ENCODE measurements around the gene UBE2L3. TPM values are rescaled to one million over a fixed set of nuclear protein-coding genes. Genes with fewer than 3 reads are reported as not detected.
"Not testable (repeated sequence)": the region's sequence is repeated elsewhere in the genome, so short reads cannot be mapped to it uniquely, and the experiment has no call there.

UBE2L3 gene
- total and polyA plus RNA-seq, 8 donors, result 43.3 to 55.7 (median 48.1) TPM

GRCh38 chr22:21592422-21592821, 24.9 kb downstream of the UBE2L3 start:
- Histone ChIP-seq H3K4me1 (peaks cover 14 to 49% of the 10 kb centered on the region in 2 donors), H3K4me3 (no peak overlapping the region), H3K36me3 (peaks cover 0 to 48% of the 10 kb centered on the region in 2 donors), H3K27me3 (no peaks in the 10 kb centered on the region), H3K27ac (no peak overlapping the region), H3K9me3 (no peaks in the 10 kb centered on the region)
- intact Hi-C loops (cut with DNase I), result no loop called here
- ATAC-seq (no peak), DNase-seq (no peak)
- TF ChIP-seq, protein P1, sequence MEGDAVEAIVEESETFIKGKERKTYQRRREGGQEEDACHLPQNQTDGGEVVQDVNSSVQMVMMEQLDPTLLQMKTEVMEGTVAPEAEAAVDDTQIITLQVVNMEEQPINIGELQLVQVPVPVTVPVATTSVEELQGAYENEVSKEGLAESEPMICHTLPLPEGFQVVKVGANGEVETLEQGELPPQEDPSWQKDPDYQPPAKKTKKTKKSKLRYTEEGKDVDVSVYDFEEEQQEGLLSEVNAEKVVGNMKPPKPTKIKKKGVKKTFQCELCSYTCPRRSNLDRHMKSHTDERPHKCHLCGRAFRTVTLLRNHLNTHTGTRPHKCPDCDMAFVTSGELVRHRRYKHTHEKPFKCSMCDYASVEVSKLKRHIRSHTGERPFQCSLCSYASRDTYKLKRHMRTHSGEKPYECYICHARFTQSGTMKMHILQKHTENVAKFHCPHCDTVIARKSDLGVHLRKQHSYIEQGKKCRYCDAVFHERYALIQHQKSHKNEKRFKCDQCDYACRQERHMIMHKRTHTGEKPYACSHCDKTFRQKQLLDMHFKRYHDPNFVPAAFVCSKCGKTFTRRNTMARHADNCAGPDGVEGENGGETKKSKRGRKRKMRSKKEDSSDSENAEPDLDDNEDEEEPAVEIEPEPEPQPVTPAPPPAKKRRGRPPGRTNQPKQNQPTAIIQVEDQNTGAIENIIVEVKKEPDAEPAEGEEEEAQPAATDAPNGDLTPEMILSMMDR (IDR thresholded peaks at IDR 0.05), result no peak

GRCh38 chr22:21593406-21594232, 26.1 kb downstream of the UBE2L3 start:
- DNase-seq (no peak), ATAC-seq (no peak)
- no peaks in the 10 kb centered on the region for H3K27me3 ChIP-seq
- TF ChIP-seq, protein P1 (IDR thresholded peaks at IDR 0.05), result no peak
- no peak overlapping the region for H3K27ac ChIP-seq
- intact Hi-C loops (cut with DNase I), result no loop called here
- peaks cover 6 to 37% of the 10 kb centered on the region in 2 donors for H3K4me1 ChIP-seq
- H3K9me3 ChIP-seq, result no peaks in the 10 kb centered on the region
- H3K4me3 ChIP-seq, result no peak overlapping the region
- peaks cover 0 to 49% of the 10 kb centered on the region in 2 donors for H3K36me3 ChIP-seq

GRCh38 chr22:21594865-21595452, 27.4 kb downstream of the UBE2L3 start:
- H3K27me3 ChIP-seq, result no peaks in the 10 kb centered on the region
- intact Hi-C loops (cut with DNase I), result no loop called here
- H3K9me3 ChIP-seq, result no peaks in the 10 kb centered on the region
- no peak for ATAC-seq
- H3K27ac ChIP-seq, result no peak overlapping the region
- TF ChIP-seq, protein P1 (IDR thresholded peaks at IDR 0.05), result no peak
- peaks cover 0 to 56% of the 10 kb centered on the region in 2 donors for H3K36me3 ChIP-seq
- no peak overlapping the region for H3K4me3 ChIP-seq
- no peak for DNase-seq
- H3K4me1 ChIP-seq, result peaks cover 9 to 24% of the 10 kb centered on the region in 2 donors

DNA sequence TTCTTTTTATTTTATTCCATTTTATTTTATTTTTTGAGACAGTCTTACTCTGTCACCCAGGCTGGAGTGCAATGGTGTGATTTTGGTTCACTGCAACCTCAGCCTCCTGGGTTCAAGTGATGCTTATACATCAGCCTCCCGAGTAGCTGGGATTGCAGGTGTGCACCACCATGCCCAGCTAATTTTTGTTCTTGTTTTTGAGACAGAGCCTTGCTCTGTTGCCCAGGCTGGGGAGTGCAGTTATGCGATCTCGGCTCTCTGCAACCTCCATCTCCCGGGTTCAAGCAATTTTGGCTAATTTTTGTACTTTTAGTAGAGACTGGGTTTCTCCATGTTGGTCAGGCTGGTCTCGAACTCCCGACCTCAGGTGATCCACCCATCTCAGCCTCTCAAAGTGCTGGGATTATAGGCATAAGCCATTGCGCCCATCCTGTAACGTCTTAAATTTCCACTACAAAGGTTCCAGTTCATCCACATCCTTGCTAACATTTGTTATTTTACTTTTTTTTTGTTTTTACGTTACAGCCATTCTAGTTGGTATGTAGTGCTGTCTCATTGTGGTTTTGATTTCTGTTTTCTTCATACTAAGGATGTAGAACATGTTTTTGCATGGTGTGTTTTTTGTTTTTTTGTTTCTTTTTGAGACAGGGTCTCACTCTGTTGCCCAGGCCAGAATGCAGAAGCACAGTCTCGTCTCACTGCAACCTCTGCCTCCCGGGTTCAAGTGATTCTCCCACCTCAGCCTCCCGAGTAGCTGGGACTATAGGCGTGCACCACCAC, 29.0 kb downstream of the UBE2L3 start:
- H3K9me3 ChIP-seq; ATAC-seq; H3K27me3 ChIP-seq; H3K4me3 ChIP-seq; H3K27ac ChIP-seq; intact Hi-C loops (cut with DNase I); DNase-seq; H3K4me1 ChIP-seq: not testable (repeated sequence)
- peaks cover 0 to 56% of the 10 kb centered on the region in 2 donors for H3K36me3 ChIP-seq

DNA sequence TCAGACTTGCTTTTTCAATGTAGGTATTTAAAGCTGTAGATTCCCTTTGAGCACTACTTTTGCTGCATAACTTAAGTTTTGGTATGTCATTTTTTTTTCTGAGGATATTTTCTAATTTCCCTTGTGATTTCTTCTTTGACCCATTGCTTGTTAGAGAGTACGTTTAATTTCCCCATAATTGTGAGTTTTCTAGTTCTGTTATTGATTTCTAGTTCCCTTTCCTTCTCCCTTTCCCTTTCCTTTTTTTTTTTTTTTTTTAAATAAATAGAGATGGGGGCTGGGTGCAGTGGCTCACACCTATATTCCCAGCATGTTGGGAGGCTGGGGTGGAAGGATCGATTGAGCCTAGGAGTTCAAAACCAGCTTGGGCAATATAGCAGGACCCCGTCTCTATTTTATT, 30.8 kb downstream of the UBE2L3 start:
- Histone ChIP-seq H3K4me3 (no peak overlapping the region), H3K4me1 (peaks cover 0 to 3% of the 10 kb centered on the region in 2 donors), H3K27me3 (no peaks in the 10 kb centered on the region), H3K9me3 (no peaks in the 10 kb centered on the region), H3K27ac (no peak overlapping the region), H3K36me3 (peaks cover 0 to 54% of the 10 kb centered on the region in 2 donors)
- ATAC-seq (no peak), DNase-seq (no peak)
- intact Hi-C loops (cut with DNase I), result no loop called here
- TF ChIP-seq, protein P1 (IDR thresholded peaks at IDR 0.05), result no peak
